Activated CD8-positive, alpha-beta memory T cell treated with anti-CD3 and anti-CD28 coated beads for 4 hours (primary cell): ENCODE results near the gene OPRM1.
"Not testable (repeated sequence)": the region's sequence is repeated elsewhere in the genome, so short reads cannot be mapped to it uniquely, and the experiment has no call there.

Experiments
- DNase-seq, 2 donors: peaks; one replicate each; pipeline ENCODE4 v3.0.0-alpha.2; 2020; ENCODE audit warnings: low read depth in 2 of 2

The OPRM1 gene

GRCh38 chr6:154140743-154141142 lies 101.7 kb downstream of the OPRM1 start:
- no peak for DNase-seq

GRCh38 chr6:154143753-154144152 lies 104.7 kb downstream of the OPRM1 start:
- DNase-seq: no peak

- peak; percentile 27 to 38 for DNase-seq
These were observed 115.4 kb downstream of the OPRM1 start for GRCh38 chr6:154154389-154154967.

- DNase-seq: peak; percentile 36 to 44
These were observed 117.3 kb downstream of the OPRM1 start for GRCh38 chr6:154156135-154156896.

GRCh38 chr6:154157082-154157481 lies 118.0 kb downstream of the OPRM1 start:
- DNase-seq: peak in 1 of 2 donors; percentile 22

DNA sequence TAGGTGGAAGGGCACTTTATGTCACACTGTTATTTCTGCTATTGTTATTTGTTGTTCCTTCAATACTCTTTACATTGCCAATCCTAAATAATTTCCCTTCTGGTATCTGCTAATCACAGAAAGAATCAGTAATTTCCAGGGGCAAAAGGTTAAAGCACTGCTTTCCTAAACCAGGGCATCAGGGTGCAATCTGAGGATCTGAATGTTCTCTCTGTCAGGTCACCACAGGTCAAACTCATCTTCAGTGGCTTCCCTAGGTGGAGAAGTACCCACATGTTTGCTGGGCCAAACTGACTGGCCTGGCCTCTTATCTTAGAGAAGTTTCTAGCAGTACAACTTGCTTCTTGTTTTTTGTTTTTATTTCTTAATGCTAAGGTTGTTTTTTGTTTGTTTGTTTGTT lies 118.7 kb downstream of the OPRM1 start:
- DNase-seq: no peak

DNA sequence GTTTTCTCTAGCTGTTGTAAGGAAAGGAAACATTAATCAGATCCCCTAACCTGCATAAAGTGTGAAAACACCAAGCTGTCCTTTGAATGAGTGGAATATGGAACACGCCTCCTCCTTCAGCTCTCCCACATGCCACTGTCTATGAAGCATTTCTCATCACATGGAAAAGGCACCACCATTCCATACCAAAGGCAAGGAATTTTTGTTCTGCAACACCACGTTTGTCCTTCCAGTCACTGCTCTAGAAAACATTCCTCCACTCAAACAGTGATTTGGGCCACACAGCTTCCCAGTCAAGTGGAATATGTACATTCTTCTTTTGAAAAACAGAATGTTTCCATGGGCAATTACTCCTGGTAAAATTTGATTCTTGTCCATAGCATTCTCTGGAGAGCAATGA lies 120.1 kb downstream of the OPRM1 start:
- DNase-seq: no peak

GRCh38 chr6:154161689-154162088 lies 122.6 kb downstream of the OPRM1 start:
- DNase-seq: no peak

GRCh38 chr6:154164397-154164796 lies 125.4 kb downstream of the OPRM1 start:
- no peak for DNase-seq

GRCh38 chr6:154165478-154165877 lies 126.4 kb downstream of the OPRM1 start:
- DNase-seq: no peak

GRCh38 chr6:154166140-154166539 lies 127.1 kb downstream of the OPRM1 start:
- DNase-seq: no peak

DNA sequence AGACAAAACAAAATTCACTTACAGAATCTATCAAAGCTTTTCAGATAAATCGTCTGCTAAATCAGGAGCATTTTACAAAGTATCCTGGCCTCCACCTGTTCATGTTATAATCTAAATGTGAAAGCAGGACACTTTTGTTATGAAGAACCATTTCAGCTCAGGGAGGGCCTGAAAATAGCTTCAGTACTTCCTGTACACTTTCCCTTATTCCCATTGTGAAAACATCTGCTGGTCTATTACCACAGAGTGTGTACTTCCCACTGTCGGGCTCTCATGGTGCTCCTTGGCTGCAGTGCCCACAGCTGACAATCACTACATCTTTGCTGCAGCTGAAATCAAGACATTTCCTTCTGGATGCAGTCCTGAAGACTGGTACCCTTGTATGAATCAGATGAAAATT lies 128.1 kb downstream of the OPRM1 start:
- no peak for DNase-seq

GRCh38 chr6:154169193-154169847 lies 130.3 kb downstream of the OPRM1 start:
- no peak for DNase-seq

DNA sequence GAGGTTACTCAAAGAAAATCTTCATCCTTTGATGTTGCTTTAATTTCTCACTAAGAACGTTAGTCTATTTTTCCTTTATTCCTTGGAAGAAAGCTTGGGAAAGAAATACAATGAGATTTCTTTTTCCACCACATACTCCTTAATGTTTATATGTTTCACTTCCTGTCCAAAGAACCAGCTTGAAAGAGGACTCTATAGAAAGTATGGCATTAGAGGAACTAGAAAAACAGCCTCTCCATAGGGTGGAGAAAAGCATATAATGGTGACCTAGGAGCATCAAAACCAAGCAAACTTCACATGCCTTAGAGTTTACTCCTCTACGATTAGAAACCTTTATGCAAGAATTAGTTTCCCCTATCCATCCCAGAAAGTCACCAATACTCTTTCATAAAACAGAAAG lies 131.1 kb downstream of the OPRM1 start:
- DNase-seq: no peak

DNA sequence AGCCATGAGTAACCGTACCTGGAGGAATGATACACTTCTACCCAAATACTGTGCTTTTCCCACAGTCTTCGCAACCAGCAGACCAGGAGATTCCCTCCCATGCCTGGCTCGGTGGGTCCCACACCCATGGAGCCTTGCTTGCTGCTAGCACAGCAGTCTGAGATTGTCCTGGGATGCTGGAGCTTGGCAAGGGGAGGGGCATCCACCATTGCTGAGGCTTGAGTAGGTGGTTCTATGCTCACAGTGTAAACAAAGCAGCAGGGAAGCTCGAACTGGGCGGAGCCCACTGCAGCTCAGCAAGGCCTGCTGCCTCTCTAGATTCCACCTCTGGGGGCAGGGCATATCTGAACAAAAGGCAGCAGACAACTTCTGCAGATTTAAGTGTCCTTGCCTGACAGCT lies 133.4 kb downstream of the OPRM1 start:
- not testable (repeated sequence) for DNase-seq

DNA sequence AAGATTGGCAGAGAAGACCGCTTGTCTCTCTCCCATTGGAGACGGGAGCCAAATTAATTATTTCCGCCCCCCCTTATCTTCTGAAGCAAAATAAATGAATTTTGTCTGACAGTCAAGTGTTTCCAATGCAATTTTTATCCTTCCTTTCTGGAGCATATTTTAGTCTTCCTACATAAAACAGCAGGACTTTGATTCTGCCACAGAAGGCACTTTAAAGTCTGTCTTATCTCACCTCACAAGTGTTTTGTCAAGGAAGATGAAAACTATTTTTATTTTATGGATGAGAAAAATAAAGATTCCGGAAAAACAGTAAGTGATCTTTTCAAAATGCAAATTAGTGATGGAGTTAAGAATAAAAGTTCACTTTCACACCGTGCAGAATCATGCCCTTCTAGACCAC lies 140.4 kb downstream of the OPRM1 start:
- DNase-seq: no peak

- no peak for DNase-seq
These were observed 148.2 kb downstream of the OPRM1 start for GRCh38 chr6:154187203-154187602.

DNA sequence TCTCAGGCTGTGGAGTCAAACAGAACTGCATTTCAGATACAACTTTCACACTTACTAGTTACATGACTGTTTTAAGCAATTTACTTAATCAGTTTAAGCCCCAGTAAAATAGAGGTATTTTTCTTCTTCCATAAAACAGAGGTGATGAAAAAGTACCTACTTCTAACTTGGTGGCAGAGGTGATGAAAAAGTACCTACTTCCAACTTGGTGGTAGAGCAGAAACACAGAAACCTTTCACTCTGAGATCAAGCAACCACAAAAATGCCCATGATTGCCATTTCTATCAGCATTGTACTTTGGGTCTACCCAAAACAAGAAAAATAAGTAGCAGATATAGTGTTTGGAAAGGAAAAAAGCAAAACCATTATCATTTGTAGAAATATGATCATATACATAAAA lies 148.7 kb downstream of the OPRM1 start:
- DNase-seq: no peak

DNA sequence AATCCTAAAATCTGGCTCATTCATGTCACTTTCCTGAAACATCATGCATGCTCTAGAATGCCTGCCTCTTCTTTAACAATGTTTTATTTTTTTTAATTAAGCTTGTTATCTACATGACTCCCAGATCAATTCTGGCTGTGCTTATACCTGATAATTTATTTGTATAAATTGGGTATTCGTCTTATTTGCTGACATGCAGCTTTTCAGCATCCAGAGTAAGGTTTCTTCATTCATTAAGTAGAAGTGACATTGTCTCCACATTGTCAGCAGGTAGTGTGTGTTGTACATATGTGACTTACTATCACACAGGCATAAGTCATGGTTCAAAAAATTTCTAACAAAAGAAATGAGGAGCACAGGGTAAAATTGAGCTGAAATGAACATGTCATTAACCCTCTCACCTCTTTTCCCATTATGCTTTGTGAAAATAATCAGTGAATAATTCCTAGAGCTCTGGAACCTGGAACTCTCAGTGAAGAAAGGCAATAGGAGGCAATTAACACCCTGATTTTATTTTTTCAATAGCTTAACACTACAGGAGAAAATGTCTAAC lies 157.4 kb downstream of the OPRM1 start:
- no peak for DNase-seq

DNA sequence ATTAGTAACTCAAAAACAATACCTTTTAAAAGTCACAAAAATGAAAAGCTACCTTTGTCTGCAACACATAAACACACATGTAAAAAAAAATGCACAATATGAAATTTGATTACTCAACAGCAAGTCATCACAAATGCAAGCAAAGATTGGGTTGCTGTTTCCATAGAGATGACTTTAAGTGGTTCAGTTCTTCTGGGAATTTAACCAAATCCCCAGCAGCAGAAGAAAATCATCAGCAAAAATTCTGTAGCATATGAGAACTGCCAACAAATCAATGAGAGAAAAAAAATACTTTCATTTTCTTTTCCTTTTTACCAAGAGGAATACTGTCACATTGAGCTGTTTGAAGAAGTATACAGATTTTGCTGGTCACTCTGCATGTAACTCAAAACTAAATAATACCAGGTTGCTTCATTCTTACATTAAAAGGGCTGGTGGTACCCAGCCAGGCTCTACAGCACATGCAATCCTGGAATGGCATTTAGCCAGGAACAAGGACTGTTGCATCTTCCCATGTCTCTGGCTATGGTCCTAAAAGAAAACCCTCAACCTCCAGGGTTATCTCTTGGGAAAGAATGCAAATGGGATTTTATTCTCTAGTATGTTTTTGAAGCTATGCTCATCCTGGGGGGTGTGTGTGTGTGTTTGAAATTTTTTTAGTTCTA lies 158.3 kb downstream of the OPRM1 start:
- no peak for DNase-seq

GRCh38 chr6:154201688-154202087 lies 162.6 kb downstream of the OPRM1 start:
- not testable (repeated sequence) for DNase-seq

DNA sequence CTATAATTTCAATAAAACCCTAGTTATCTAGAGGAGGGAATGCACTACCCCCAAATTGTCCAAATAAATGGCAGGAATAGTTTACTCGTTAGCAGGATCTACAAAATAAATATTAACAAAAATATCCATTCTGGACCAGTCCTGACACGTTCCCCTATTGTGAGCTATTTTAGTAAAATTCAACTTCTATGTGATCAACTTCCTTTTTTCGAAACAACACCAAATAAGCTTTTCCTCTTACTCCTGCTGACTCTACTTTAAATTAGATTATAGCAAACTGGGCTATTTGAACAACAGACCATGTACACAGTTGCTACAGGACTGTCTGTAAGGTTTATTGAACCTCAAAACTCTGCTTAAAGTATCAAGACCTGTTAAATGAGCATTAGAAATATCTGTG lies 163.3 kb downstream of the OPRM1 start:
- DNase-seq: no peak
